Right lung (tissue), 5 donors: Measurements from ENCODE around the gene USP46. TPM values are rescaled to one million over a fixed set of nuclear protein-coding genes. Genes with fewer than 3 reads are reported as not detected.
A peak's percentile ranks its signal among the peaks of the same experiment; 100 is the strongest.

Source experiments
- DNase-seq, 2 donors: peaks; one replicate each; pipeline ENCODE4 v3.0.0-alpha.2; 2013
- polyA plus RNA-seq, 5 donors: library from polyadenylated mRNA; unstranded; fragments of 120-200 nt; gene quantifications; one replicate each; pipeline versions ENCODE4 v1.2.1 to v1.2.3, GENCODE V29; 2013; ENCODE audit warnings: inconsistent platforms in 1 of 5, low replicate concordance in 1 of 5; ENCODE audit not compliant: insufficient read length in 5 of 5, insufficient read depth in 1 of 5

Gene USP46
- polyA plus RNA-seq, 5 donors, result 17.4 to 30.8 (median 24.5) TPM

GRCh38 chr4:52657618-52658501 lies 1.2 kb downstream of the USP46 start:
- peak; percentile 31 to 33 for DNase-seq

GRCh38 chr4:52657292-52657617 lies 1.8 kb downstream of the USP46 start:
- no peak for DNase-seq

GRCh38 chr4:52655506-52655905 lies 3.6 kb downstream of the USP46 start:
- no peak for DNase-seq

GRCh38 chr4:52651996-52652672 lies 7.0 kb downstream of the USP46 start:
- DNase-seq, result no peak

GRCh38 chr4:52648836-52649235 lies 10.3 kb downstream of the USP46 start:
- DNase-seq, result no peak

- no peak for DNase-seq
These were observed 12.4 kb downstream of the USP46 start for GRCh38 chr4:52646741-52647140.

GRCh38 chr4:52646096-52646495 lies 13.0 kb downstream of the USP46 start:
- DNase-seq, result no peak

GRCh38 chr4:52645300-52645699 lies 13.8 kb downstream of the USP46 start:
- DNase-seq, result no peak

GRCh38 chr4:52643785-52644244 lies 15.3 kb downstream of the USP46 start:
- DNase-seq, result peak in 1 of 2 donors; percentile 24

- DNase-seq, result no peak
These were observed 15.9 kb downstream of the USP46 start for GRCh38 chr4:52643190-52643589.

- DNase-seq, result no peak
These were observed 17.1 kb downstream of the USP46 start for GRCh38 chr4:52641854-52642563.

GRCh38 chr4:52640808-52641565 lies 18.1 kb downstream of the USP46 start:
- no peak for DNase-seq

GRCh38 chr4:52638717-52639116 lies 20.4 kb downstream of the USP46 start:
- no peak for DNase-seq

- no peak for DNase-seq
These were observed 22.0 kb downstream of the USP46 start for GRCh38 chr4:52637116-52637515.

GRCh38 chr4:52635560-52635959 lies 23.5 kb downstream of the USP46 start:
- no peak for DNase-seq

- DNase-seq, result no peak
These were observed 24.0 kb downstream of the USP46 start for GRCh38 chr4:52635130-52635529.

GRCh38 chr4:52633846-52634245 lies 25.3 kb downstream of the USP46 start:
- no peak for DNase-seq

GRCh38 chr4:52628974-52629373 lies 30.1 kb downstream of the USP46 start:
- no peak for DNase-seq

- no peak for DNase-seq
These were observed 30.6 kb downstream of the USP46 start for GRCh38 chr4:52628543-52628942.

- DNase-seq, result no peak
These were observed 31.2 kb downstream of the USP46 start for GRCh38 chr4:52627876-52628275.

GRCh38 chr4:52625216-52625615 lies 33.9 kb downstream of the USP46 start:
- DNase-seq, result no peak

GRCh38 chr4:52622564-52622963 lies 36.5 kb downstream of the USP46 start:
- DNase-seq, result no peak
